ENCODE measurements around the gene CTU1. TPM values are rescaled to one million over a fixed set of nuclear protein-coding genes. Genes with fewer than 3 reads are reported as not detected.

CTU1 gene
- total RNA-seq, 1 experiment from 2014 or later, result 9.3 TPM

DNA sequence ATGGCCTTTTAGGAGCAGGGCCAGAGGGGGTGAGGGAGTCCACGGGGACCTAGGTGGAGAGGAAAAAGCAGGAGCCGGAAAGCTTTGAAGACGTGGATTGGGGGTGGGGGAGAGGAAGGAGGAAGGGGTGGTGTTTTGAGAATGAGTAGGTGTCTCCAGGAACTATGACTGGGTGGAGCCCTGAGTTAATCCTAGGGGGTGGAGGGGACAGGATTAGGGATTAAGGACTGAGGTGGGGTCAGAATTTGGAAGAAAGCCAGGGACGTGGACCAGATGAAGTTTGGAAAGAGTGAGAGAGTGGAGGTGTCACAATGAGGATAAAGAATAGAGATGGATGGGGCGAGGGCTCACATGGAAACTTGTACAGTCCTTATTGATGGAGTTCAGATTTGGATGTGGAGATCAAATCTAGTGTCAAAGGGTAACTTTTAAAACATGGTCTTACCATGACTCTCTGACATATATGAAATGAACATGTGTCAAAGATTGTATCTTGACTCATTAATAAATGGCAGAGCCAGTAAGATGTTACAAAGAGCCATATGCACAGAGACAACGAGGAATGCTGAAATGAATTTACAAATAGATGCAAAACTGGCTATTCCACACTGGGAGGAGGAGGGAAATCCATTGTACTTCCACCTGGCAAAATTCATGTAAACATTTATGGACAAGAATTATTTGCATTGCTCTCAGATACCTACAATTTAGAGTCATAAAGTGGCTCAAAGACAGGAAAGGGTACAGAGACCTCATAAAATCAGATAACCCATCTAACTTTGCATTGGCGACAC is 41.6 kb downstream of the CTU1 start:
- CTCF ChIA-PET, result no interaction called here
- in situ Hi-C loops (cut with HindIII; ENCODE audit: low pct_unique_long_range_greater_than_20kb, low sequenced_read_pairs), result no loop called here

DNA sequence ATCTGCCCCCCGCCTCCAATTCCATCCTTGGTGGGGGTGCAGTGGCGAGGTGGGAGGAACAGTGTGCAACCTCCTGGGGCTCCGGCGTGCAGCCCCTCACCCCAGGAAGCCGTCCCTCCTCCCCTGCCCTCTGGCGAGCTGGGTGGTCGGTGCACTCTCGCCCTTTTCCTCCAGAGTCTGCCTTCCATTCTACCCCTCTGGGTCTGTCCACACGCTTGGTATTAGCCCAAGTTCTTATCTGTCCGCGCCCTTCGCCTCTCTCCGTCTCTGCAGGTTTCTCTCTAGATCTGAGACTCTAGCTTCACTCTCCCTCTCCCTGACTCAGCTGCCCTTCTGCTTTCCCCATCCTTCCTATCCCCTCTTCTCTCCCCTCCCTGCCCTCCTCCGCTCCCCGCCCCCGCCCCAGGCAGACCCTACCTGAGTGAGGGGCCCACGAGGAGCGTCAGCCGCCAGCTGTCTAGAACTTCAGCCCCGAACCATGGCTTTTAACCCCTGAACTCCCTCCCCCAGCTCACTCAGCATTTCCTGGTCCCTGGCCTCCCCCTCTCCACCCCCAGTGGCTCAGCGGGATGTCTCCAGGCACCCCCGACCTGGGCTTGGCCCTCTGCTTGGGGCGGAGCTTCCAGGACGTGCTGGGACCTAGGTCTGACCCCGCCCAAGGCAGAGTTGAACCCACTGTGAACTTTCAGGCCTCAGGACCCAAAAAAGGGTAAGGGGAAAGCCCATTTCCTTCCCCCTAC is 42.8 kb downstream of the CTU1 start:
- no peak overlapping the region; a peak in 1 of 4 replicates for H3K4me3 ChIP-seq (ENCODE audit: low read depth in 2 of 2, low read length in 2 of 2)

More for the DNA sequence above, 41.6 kb downstream of the CTU1 start:
- H3K27me3 ChIP-seq (ENCODE audit: control insufficient read depth, insufficient read depth, low read length), result no peaks in the 10 kb centered on the region
- no peaks in the 10 kb centered on the region for H3K36me3 ChIP-seq (ENCODE audit: control insufficient read depth, insufficient read depth, low read length)
- no peaks in the 10 kb centered on the region for H3K4me1 ChIP-seq (ENCODE audit: control insufficient read depth, insufficient read depth, low read length)
- no peak overlapping the region for H3K27ac ChIP-seq (ENCODE audit: low read length)
- ATAC-seq, result no peak
- no TSS peak for BruUV-seq (replicated peaks)
- POLR2A ChIA-PET, result no interaction called here
- TF ChIP-seq, protein P1, sequence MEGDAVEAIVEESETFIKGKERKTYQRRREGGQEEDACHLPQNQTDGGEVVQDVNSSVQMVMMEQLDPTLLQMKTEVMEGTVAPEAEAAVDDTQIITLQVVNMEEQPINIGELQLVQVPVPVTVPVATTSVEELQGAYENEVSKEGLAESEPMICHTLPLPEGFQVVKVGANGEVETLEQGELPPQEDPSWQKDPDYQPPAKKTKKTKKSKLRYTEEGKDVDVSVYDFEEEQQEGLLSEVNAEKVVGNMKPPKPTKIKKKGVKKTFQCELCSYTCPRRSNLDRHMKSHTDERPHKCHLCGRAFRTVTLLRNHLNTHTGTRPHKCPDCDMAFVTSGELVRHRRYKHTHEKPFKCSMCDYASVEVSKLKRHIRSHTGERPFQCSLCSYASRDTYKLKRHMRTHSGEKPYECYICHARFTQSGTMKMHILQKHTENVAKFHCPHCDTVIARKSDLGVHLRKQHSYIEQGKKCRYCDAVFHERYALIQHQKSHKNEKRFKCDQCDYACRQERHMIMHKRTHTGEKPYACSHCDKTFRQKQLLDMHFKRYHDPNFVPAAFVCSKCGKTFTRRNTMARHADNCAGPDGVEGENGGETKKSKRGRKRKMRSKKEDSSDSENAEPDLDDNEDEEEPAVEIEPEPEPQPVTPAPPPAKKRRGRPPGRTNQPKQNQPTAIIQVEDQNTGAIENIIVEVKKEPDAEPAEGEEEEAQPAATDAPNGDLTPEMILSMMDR (IDR thresholded peaks at IDR 0.05), result no peak
- TF ChIP-seq SIN3A (IDR thresholded peaks at IDR 0.05; ENCODE audit: borderline replicate concordance, insufficient read depth, low read depth, low read length) (no peak), TCF7L2 (IDR thresholded peaks at IDR 0.05; ENCODE audit: low read depth, low read length) (no peak)
- H3K4me3 ChIP-seq (ENCODE audit: low read depth in 2 of 2, low read length in 2 of 2), result no peak overlapping the region
- intact Hi-C loops (cut with micrococcal nuclease; ENCODE audit: unreplicated experiment), result no loop called here
- DNase-seq (ENCODE audit: low read depth, low spot score), result no peak
- no peaks in the 10 kb centered on the region for H3K9me3 ChIP-seq (ENCODE audit: control insufficient read depth, insufficient read depth, low read depth, low read length)

More for the DNA sequence above, 42.8 kb downstream of the CTU1 start:
- Histone ChIP-seq H3K36me3 (ENCODE audit: control insufficient read depth, insufficient read depth, low read length) (no peaks in the 10 kb centered on the region), H3K27me3 (ENCODE audit: control insufficient read depth, insufficient read depth, low read length) (no peaks in the 10 kb centered on the region), H3K9me3 (ENCODE audit: control insufficient read depth, insufficient read depth, low read depth, low read length) (no peaks in the 10 kb centered on the region), H3K27ac (ENCODE audit: low read length) (no peak overlapping the region), H3K4me1 (ENCODE audit: control insufficient read depth, insufficient read depth, low read length) (no peaks in the 10 kb centered on the region)
- DNase-seq (ENCODE audit: low read depth, low spot score) (no peak), ATAC-seq (peak; percentile 38; the same call in 1 of the 2 replicates)
- intact Hi-C loops (cut with micrococcal nuclease; ENCODE audit: unreplicated experiment), result no loop called here
- ChIA-PET POLR2A (no interaction called here), CTCF (interaction anchor here (0.8 kb wide), 1 partner anchor 10 kb away, joined by 8 read pairs; no protein-coding TSS in a partner anchor)
- BruUV-seq (replicated peaks), result no TSS peak
- TF ChIP-seq POLR2AphosphoS5 (IDR thresholded peaks at IDR 0.05; ENCODE audit: low read depth, low read length) (no peak), TCF7L2 (IDR thresholded peaks at IDR 0.05; ENCODE audit: low read depth, low read length) (no peak), SIN3A (IDR thresholded peaks at IDR 0.05; ENCODE audit: borderline replicate concordance, insufficient read depth, low read depth, low read length) (no peak)
- TF ChIP-seq, protein P2, sequence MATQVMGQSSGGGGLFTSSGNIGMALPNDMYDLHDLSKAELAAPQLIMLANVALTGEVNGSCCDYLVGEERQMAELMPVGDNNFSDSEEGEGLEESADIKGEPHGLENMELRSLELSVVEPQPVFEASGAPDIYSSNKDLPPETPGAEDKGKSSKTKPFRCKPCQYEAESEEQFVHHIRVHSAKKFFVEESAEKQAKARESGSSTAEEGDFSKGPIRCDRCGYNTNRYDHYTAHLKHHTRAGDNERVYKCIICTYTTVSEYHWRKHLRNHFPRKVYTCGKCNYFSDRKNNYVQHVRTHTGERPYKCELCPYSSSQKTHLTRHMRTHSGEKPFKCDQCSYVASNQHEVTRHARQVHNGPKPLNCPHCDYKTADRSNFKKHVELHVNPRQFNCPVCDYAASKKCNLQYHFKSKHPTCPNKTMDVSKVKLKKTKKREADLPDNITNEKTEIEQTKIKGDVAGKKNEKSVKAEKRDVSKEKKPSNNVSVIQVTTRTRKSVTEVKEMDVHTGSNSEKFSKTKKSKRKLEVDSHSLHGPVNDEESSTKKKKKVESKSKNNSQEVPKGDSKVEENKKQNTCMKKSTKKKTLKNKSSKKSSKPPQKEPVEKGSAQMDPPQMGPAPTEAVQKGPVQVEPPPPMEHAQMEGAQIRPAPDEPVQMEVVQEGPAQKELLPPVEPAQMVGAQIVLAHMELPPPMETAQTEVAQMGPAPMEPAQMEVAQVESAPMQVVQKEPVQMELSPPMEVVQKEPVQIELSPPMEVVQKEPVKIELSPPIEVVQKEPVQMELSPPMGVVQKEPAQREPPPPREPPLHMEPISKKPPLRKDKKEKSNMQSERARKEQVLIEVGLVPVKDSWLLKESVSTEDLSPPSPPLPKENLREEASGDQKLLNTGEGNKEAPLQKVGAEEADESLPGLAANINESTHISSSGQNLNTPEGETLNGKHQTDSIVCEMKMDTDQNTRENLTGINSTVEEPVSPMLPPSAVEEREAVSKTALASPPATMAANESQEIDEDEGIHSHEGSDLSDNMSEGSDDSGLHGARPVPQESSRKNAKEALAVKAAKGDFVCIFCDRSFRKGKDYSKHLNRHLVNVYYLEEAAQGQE (IDR thresholded peaks at IDR 0.05; ENCODE audit: insufficient read depth in 1 of 2, low read depth in 2 of 2, low read length in 1 of 2), result no peak
- TF ChIP-seq, protein P1 (IDR thresholded peaks at IDR 0.05), result no peak
- in situ Hi-C loops (cut with HindIII; ENCODE audit: low pct_unique_long_range_greater_than_20kb, low sequenced_read_pairs), result no loop called here

Data from Panc1 (cell line).